Adrenal gland (tissue), 12 donors: ENCODE results near the gene LPCAT1. TPM values are rescaled to one million over a fixed set of nuclear protein-coding genes. Genes with fewer than 3 reads are reported as not detected.

Source experiments
- DNase-seq, 7 donors: peaks; one replicate each; pipeline ENCODE4 v3.0.0-alpha.2; 2019 to 2020
- H3K27ac ChIP-seq, 5 donors: fragments of 200-600 bp; sonication (generic) in 4 of 5; 1 replicate in 3 of 5; 2 replicates in 2 of 5; pipeline versions ENCODE4 v1.5.1 to v1.8.0; 2016 to 2020; ENCODE audit warnings: mild to moderate bottlenecking in 1 of 5
- H3K27me3 ChIP-seq: fragments of 200-600 bp; 2 replicates; pipeline ENCODE4 v1.8.0; 2021
- H3K36me3 ChIP-seq, 2 donors: fragments of 200-600 bp; replicated peaks in 1 of 2; 1 replicate in 1 of 2; 2 replicates in 1 of 2; pipeline versions ENCODE4 v1.5.1 to v1.8.0; 2018 to 2022
- H3K4me1 ChIP-seq, 2 donors: fragments of 200-600 bp; replicated peaks in 1 of 2; 1 replicate in 1 of 2; 2 replicates in 1 of 2; pipeline versions ENCODE4 v1.5.1 to v1.8.0; 2018 to 2021
- H3K4me3 ChIP-seq, 4 donors: fragments of 200-600 bp; sonication (generic) in 3 of 4; one replicate each; pipeline ENCODE4 v1.5.1; 2016 to 2018
- H3K9me3 ChIP-seq, 3 donors: fragments of 200-600 bp; sonication (generic) in 1 of 3; replicated peaks in 1 of 3; 1 replicate in 2 of 3; 2 replicates in 1 of 3; pipeline versions ENCODE4 v1.5.1 to v1.8.0; 2016 to 2021
- POLR2A ChIP-seq, 2 donors: fragments of 450-650 bp; IDR thresholded peaks; one replicate each; pipeline ENCODE4 v1.6.1; 2017; ENCODE audit warnings: antibody characterized with exemption in 2 of 2, mild to moderate bottlenecking in 2 of 2, moderate library complexity in 1 of 2
- WGBS, 4 donors: extraction: QIAGEN DNeasy Blood & Tissue Kit in 2 of 4; methylation state at CpG; one replicate each; pipeline versions ENCODE4 v1.1.5 to v1.1.7; 2013 to 2017; 5-methylcytosine and 5-hydroxymethylcytosine counted together
- intact Hi-C, 2 donors: fragments of 100-400 bp; cut with DNase I; formaldehyde crosslinking; loops; one replicate each; pipeline versions ENCODE4 v1.14.1 to v1.15.0; 2022 to 2023
- polyA plus RNA-seq, 3 donors: library from polyadenylated mRNA; stranded (reverse); fragments of 200-250 nt in 2 of 3; fragments of 350-450 nt in 1 of 3; fragmentation: Illumina TruSeq in 1 of 3; extraction: RNeasy Lipid Tissue Mini Kit (QIAGEN cat#74804) in 1 of 3; gene quantifications; one replicate each; pipeline ENCODE4 v1.2.3, GENCODE V29; 2013 to 2014
- total RNA-seq, 9 donors: library from RNA; depleted of rRNA in 4 of 9; stranded (reverse); fragments of >200 nt in 4 of 9; fragments of 120-200 nt in 1 of 9; fragmentation: NEBNext Ultra II Directional in 1 of 9; extraction: Animal tissue kit (Norgen Biotek cat#: 25700) in 1 of 9; gene quantifications; one replicate each; pipeline versions ENCODE4 v1.1.0 to v1.2.4, GENCODE V29; 2013 to 2023
- TF ChIP-seq, protein P1 (sequence below), 6 experiments: fragments of 450-650 bp in 4 of 6; fragments of 200-600 bp in 2 of 6; sonication (generic) in 1 of 6; IDR thresholded peaks; 1 replicate in 5 of 6; 2 replicates in 1 of 6; pipeline versions ENCODE4 v1.5.1 to v1.8.0; 2016 to 2021; ENCODE audit warnings: antibody characterized with exemption in 6 of 6, mild to moderate bottlenecking in 2 of 6, moderate library complexity in 1 of 6
- donor health status: healthy with polysubstance abuse.
- donor health status: Bipolar disorder and iron deficiency.
- donor health status: DM: yes; HTN: yes; CAD: no.
- donor health status: DM: no; HTN: no; CAD: no.
- donor health status: DM: no; HTN: no; CAD: no.
- donor health status: DM: yes; HTN: yes; CAD: no.

Gene LPCAT1
- total and polyA plus RNA-seq, 12 donors: 23.2 to 59.1 (median 42.6) TPM

DNA sequence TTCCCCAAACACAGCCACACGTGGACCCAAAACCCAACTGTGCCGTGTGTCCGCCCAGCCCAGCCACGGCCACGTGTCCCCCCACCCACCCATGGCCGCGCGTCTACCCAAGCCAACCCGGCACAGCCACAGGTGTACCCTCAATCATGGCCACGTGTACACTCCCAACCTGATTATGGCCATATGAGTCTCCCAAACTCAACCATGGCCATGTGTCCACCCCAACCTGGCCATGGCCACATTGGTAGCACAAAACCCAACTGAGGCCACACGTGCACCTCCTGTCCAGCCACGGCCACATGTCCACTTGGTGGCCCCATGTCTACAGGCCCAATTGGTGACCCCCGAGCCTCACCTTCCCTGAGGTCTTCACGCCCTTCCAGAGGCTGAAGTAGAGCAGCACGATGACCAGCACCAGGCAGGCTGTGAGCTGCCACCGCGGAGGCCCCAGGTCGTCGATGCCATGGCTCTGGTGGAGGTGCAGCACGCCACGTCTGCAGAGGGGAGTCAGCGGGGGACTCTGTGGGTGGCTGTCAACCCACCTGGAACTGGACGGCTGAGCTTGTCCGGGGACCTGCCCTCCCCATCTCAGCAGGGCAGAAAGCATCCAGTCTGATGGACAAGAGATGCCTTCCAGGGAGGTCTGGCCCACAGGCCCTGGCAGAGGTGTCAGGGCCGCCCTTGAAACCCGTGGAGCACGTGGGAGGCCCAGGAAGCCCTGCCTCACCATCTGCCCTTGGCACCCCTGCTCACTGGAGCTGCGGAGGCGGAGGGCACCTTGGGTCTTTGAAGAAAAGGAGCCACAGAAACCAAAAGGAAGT, 102.0 kb downstream of the LPCAT1 start:
- Histone ChIP-seq H3K4me3 (no peak overlapping the region), H3K27ac (no peak overlapping the region), H3K36me3 (no peaks in the 10 kb centered on the region), H3K4me1 (no peaks in the 10 kb centered on the region), H3K9me3 (no peaks in the 10 kb centered on the region), H3K27me3 (no peaks in the 10 kb centered on the region)
- no peak for DNase-seq
- WGBS, 4 donors: 79 to 93% (median 86%) methylated on average over 14 to 29 of the region's 29 CpGs
- intact Hi-C loops: no loop called here
- no peak for TF ChIP-seq POLR2A (IDR thresholded peaks at IDR 0.05)
- TF ChIP-seq, protein P1, sequence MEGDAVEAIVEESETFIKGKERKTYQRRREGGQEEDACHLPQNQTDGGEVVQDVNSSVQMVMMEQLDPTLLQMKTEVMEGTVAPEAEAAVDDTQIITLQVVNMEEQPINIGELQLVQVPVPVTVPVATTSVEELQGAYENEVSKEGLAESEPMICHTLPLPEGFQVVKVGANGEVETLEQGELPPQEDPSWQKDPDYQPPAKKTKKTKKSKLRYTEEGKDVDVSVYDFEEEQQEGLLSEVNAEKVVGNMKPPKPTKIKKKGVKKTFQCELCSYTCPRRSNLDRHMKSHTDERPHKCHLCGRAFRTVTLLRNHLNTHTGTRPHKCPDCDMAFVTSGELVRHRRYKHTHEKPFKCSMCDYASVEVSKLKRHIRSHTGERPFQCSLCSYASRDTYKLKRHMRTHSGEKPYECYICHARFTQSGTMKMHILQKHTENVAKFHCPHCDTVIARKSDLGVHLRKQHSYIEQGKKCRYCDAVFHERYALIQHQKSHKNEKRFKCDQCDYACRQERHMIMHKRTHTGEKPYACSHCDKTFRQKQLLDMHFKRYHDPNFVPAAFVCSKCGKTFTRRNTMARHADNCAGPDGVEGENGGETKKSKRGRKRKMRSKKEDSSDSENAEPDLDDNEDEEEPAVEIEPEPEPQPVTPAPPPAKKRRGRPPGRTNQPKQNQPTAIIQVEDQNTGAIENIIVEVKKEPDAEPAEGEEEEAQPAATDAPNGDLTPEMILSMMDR (IDR thresholded peaks at IDR 0.05): no peak

DNA sequence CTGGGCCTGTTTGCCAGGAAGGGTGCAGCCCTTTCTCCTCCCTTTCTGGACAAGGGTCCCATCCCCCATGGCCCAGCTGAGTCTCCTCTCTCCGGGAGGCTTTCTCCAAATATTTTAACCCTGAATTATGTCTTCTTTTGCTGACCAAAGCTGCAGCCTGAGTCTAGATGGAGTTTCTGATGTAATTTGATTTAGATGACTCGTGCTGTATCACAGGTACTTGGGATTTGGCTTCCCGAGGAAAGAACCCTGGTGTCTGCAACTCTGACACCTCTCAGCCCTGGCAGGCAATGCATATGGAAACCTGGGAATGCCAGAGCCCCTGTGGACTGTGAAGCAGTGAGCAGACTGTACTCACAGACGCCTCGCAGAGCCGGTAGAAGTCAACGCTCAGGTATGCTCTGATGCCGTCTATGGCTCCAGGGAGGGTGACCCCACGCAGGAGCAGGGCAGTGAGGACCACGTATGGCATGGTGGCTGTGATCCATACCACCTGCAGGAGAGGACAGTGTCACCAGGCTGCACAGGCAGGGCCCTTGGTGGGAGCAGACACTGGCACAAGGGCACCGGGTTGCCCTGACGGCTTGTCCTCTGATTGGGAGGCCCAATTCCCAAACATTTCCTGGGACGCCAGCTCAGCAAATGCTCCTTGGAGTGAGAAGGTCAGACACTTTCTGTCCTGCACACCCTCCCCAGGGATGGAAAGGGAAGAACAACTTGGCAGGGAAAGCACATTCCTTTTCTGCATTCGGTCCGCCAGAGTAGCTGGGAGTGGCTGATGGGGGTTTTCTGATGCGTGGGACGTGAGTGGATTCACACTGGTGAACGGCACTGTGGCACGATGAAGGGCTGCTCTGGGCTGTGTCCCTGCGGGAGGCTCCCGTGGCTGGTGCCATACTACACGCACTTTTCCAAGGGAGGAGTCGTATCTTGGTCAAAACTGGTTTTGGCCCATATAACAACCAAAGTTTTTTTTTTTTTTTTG, 103.3 kb downstream of the LPCAT1 start:
- no peaks in the 10 kb centered on the region for H3K4me1 ChIP-seq
- no peak overlapping the region for H3K4me3 ChIP-seq
- H3K27me3 ChIP-seq: no peaks in the 10 kb centered on the region
- TF ChIP-seq POLR2A (IDR thresholded peaks at IDR 0.05): no peak
- no peaks in the 10 kb centered on the region for H3K9me3 ChIP-seq
- no peak for DNase-seq
- no peak overlapping the region for H3K27ac ChIP-seq
- 58 to 67% (median 63%) methylated on average over 12 to 23 of the region's 23 CpGs for WGBS, 4 donors
- H3K36me3 ChIP-seq: no peaks in the 10 kb centered on the region
- intact Hi-C loops: no loop called here

DNA sequence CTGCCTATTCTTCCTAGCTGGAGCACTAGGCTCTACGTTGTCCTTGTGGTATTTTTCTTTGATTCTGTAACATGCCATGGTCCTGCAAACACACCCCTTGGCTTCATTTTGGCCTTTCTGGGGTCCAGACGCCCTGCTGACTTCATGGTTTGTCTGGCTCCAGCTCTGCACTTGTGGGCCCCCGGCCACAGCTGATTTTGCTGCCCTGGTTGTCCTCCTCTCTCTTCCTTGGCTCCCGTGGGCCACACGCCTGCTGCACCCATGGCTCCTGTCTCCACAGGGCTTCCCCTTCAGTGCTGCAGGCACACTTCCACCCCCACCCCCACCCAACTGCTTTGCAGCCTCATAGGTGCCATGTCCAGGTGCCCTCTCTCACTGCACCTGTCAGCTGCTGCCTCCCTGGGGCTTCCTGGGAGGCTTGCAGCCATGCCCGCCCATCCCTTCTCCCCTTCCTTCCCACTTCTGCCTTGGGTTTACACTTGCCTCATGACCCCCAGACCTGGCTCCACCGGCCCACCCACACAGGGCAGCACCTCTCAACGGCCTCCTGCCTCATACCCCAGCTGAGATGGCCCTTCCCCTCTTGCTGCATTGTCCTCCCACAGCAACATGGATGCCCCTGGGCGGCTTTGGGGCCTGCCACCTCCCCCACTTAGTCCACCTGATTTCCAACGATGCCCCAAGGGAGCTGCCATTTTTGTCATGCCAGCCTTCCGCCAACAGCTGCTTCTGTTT, 104.1 kb downstream of the LPCAT1 start:
- no peaks in the 10 kb centered on the region for H3K4me1 ChIP-seq
- intact Hi-C loops: no loop called here
- no peak for DNase-seq
- no peaks in the 10 kb centered on the region for H3K36me3 ChIP-seq
- H3K9me3 ChIP-seq: no peaks in the 10 kb centered on the region
- TF ChIP-seq POLR2A (IDR thresholded peaks at IDR 0.05): no peak
- TF ChIP-seq, protein P1 (IDR thresholded peaks at IDR 0.05): no peak
- no peaks in the 10 kb centered on the region for H3K27me3 ChIP-seq
- no peak overlapping the region for H3K27ac ChIP-seq
- H3K4me3 ChIP-seq: no peak overlapping the region
- 65 to 76% (median 73%) methylated on average over 11 of the region's 11 CpGs for WGBS, 4 donors

DNA sequence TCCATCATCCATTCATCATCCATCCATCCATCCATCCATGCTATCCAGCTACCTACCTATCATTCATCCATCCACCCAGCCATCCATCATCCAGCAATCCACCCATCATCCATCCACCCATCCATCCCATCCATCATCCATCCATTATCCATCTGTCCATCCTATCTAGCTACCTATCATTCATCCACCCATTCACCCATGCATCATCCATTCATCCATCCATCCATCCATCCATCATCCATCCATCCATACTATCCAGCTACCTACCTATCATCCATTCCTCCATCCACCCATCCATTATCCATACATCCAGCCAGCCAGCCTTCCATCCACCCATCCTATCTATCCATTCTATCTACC, 104.9 kb downstream of the LPCAT1 start:
- no peaks in the 10 kb centered on the region for H3K27me3 ChIP-seq
- no peak for DNase-seq

More for the DNA sequence above, 104.9 kb downstream of the LPCAT1 start:
- no peaks in the 10 kb centered on the region for H3K36me3 ChIP-seq
- no peak overlapping the region for H3K4me3 ChIP-seq
- TF ChIP-seq, protein P1 (IDR thresholded peaks at IDR 0.05): no peak
- TF ChIP-seq POLR2A (IDR thresholded peaks at IDR 0.05): no peak
- intact Hi-C loops: no loop called here
- no peak overlapping the region for H3K27ac ChIP-seq
- no peaks in the 10 kb centered on the region for H3K9me3 ChIP-seq
- H3K4me1 ChIP-seq: no peaks in the 10 kb centered on the region
